Right lobe of liver (tissue), 6 donors: ENCODE measurements around the gene DCDC2C. TPM values are rescaled to one million over a fixed set of nuclear protein-coding genes. Genes with fewer than 3 reads are reported as not detected.

Experiments
- ATAC-seq, 4 donors: fragments of 200-7000 bp; cut with Tn5 transposase; one replicate each; pipeline ENCODE4 v1.9.1; 2020; ENCODE audit warnings: mild to moderate bottlenecking in 4 of 4, moderate library complexity in 4 of 4
- DNase-seq, 3 donors: peaks; one replicate each; pipeline ENCODE4 v3.0.0-alpha.2; 2020
- H3K27ac ChIP-seq, 3 donors: fragments of 200-600 bp; one replicate each; pipeline ENCODE4 v1.8.0; 2022
- H3K27me3 ChIP-seq, 2 donors: fragments of 200-600 bp; one replicate each; pipeline ENCODE4 v1.8.0; 2022
- H3K36me3 ChIP-seq, 4 donors: fragments of 200-600 bp; sonication (generic) in 1 of 4; one replicate each; pipeline versions ENCODE4 v1.5.1 to v1.8.0; 2017 to 2022; ENCODE audit warnings: control low read depth in 1 of 4
- H3K4me1 ChIP-seq, 4 donors: fragments of 200-600 bp; sonication (generic) in 1 of 4; one replicate each; pipeline versions ENCODE4 v1.5.1 to v1.8.0; 2017 to 2022; ENCODE audit warnings: control low read depth in 1 of 4
- H3K4me3 ChIP-seq, 3 donors: fragments of 200-600 bp; one replicate each; pipeline ENCODE4 v1.8.0; 2022
- H3K9me3 ChIP-seq, 4 donors: fragments of 200-600 bp; sonication (generic) in 1 of 4; one replicate each; pipeline versions ENCODE4 v1.5.1 to v1.8.0; 2017 to 2022; ENCODE audit warnings: control low read depth in 1 of 4
- CTCF ChIP-seq, 4 donors: fragments of 200-600 bp in 3 of 4; fragments of 450-650 bp in 1 of 4; IDR thresholded peaks; one replicate each; pipeline versions ENCODE4 v1.5.1 to v1.8.0; 2016 to 2022; ENCODE audit warnings: antibody characterized with exemption in 4 of 4, mild to moderate bottlenecking in 2 of 4
- POLR2A ChIP-seq: fragments of 450-650 bp; IDR thresholded peaks from one replicate; pipeline ENCODE4 v1.6.1; 2017; ENCODE audit warnings: antibody characterized with exemption, mild to moderate bottlenecking
- WGBS: methylation state at CpG from one replicate; pipeline ENCODE4 v1.1.6; 2018; ENCODE audit warnings: low coverage, low lambda C conversion rate; ENCODE audit not compliant: insufficient coverage; ENCODE audit errors: missing lambda C conversion rate; 5-methylcytosine and 5-hydroxymethylcytosine counted together
- intact Hi-C, 2 donors: fragments of 100-400 bp; cut with DNase I; formaldehyde crosslinking; loops; one replicate each; pipeline versions ENCODE4 v1.11.2 to v1.14.1; 2022
- total RNA-seq, 6 experiments: library from RNA; depleted of rRNA in 2 of 6; stranded (reverse); fragments of >200 nt in 2 of 6; fragmentation: NEBNext Ultra II Directional in 3 of 6; extraction: Animal tissue kit (Norgen Biotek cat#: 25700) in 3 of 6; gene quantifications; one replicate each; pipeline versions ENCODE4 v1.1.0 to v1.2.4, GENCODE V29; 2016 to 2023
- donor health status: DM: no; HTN: yes; CAD: no.
- donor health status: DM: no; HTN: no; CAD: no.
- donor health status: DM: no; HTN: no; CAD: no.
- donor health status: DM: no; HTN: yes; CAD: no.
- donor health status: DM: no; HTN: yes; CAD: no.

DCDC2C gene
- total RNA-seq, 6 experiments from 2014 or later = not detected

- Histone ChIP-seq H3K27ac (no peak overlapping the region), H3K4me1 (no peaks in the 10 kb centered on the region), H3K4me3 (no peak overlapping the region), H3K27me3 (no peaks in the 10 kb centered on the region), H3K9me3 (no peaks in the 10 kb centered on the region), H3K36me3 (no peaks in the 10 kb centered on the region)
- no peak for ATAC-seq
- WGBS = 28% methylated on average over 6 of the region's 16 CpGs
- DNase-seq = no peak
- no peak for TF ChIP-seq CTCF (IDR thresholded peaks at IDR 0.05)
- no peak for TF ChIP-seq POLR2A
- intact Hi-C loops = no loop called here
Measured at GRCh38 chr2:3665886-3666612, 37.3 kb upstream of the DCDC2C start.

- no peaks in the 10 kb centered on the region for H3K9me3 ChIP-seq
- intact Hi-C loops = no loop called here
- no peak overlapping the region for H3K27ac ChIP-seq
- H3K4me3 ChIP-seq = no peak overlapping the region
- no peak for ATAC-seq
- no peaks in the 10 kb centered on the region for H3K27me3 ChIP-seq
- no peak for DNase-seq
- H3K4me1 ChIP-seq = no peaks in the 10 kb centered on the region
- TF ChIP-seq POLR2A (no peak), CTCF (IDR thresholded peaks at IDR 0.05) (no peak)
- WGBS = 75% methylated on average over 8 of the region's 18 CpGs
- H3K36me3 ChIP-seq = no peaks in the 10 kb centered on the region
Measured at GRCh38 chr2:3666613-3666975, 36.8 kb upstream of the DCDC2C start.

- intact Hi-C loops = no loop called here
- no peak overlapping the region for H3K27ac ChIP-seq
- TF ChIP-seq CTCF (IDR thresholded peaks at IDR 0.05) (no peak), POLR2A (no peak)
- WGBS = 75% methylated on average over 16 of the region's 23 CpGs
- H3K4me3 ChIP-seq = no peak overlapping the region
- H3K36me3 ChIP-seq = no peaks in the 10 kb centered on the region
- no peaks in the 10 kb centered on the region for H3K9me3 ChIP-seq
- ATAC-seq (no peak), DNase-seq (no peak)
- no peaks in the 10 kb centered on the region for H3K27me3 ChIP-seq
- no peaks in the 10 kb centered on the region for H3K4me1 ChIP-seq
Measured at GRCh38 chr2:3667151-3667631, 36.2 kb upstream of the DCDC2C start.

- no peaks in the 10 kb centered on the region for H3K9me3 ChIP-seq
- no peaks in the 10 kb centered on the region for H3K36me3 ChIP-seq
- ATAC-seq (no peak), DNase-seq (no peak)
- H3K27ac ChIP-seq = no peak overlapping the region
- H3K4me3 ChIP-seq = no peak overlapping the region
- no peaks in the 10 kb centered on the region for H3K4me1 ChIP-seq
- WGBS = 71% methylated on average over 6 of the region's 8 CpGs
- intact Hi-C loops = no loop called here
- no peak for TF ChIP-seq POLR2A
- TF ChIP-seq CTCF (IDR thresholded peaks at IDR 0.05) = no peak
- no peaks in the 10 kb centered on the region for H3K27me3 ChIP-seq
Measured at GRCh38 chr2:3669656-3670055, 33.7 kb upstream of the DCDC2C start.
